ENCODE results near the gene PICALM.
"Not testable (repeated sequence)": the region's sequence is repeated elsewhere in the genome, so short reads cannot be mapped to it uniquely, and the experiment has no call there.

The PICALM gene

GRCh38 chr11:86115542-86116385, 46.9 kb upstream of the PICALM start:
- TF ChIP-seq CTCF (IDR thresholded peaks at IDR 0.05; ENCODE audit: low read depth, low read length), result no peak
- no peak for DNase-seq
- Histone ChIP-seq H3K4me3 (ENCODE audit: low read depth, low read length) (no peak overlapping the region), H3K9me3 (ENCODE audit: severe bottlenecking) (no peaks in the 10 kb centered on the region), H3K36me3 (no peaks in the 10 kb centered on the region), H3K27me3 (ENCODE audit: insufficient read depth, low read depth, severe bottlenecking) (no peaks in the 10 kb centered on the region), H3K27ac (peak overlapping the region; percentile 42)

- H3K27me3 ChIP-seq (ENCODE audit: insufficient read depth, low read depth, severe bottlenecking), result no peaks in the 10 kb centered on the region
- no peak overlapping the region for H3K4me3 ChIP-seq (ENCODE audit: low read depth, low read length)
- DNase-seq, result no peak
- peaks cover 2% of the 10 kb centered on the region for H3K9me3 ChIP-seq (ENCODE audit: severe bottlenecking)
- no peak for TF ChIP-seq CTCF (IDR thresholded peaks at IDR 0.05; ENCODE audit: low read depth, low read length)
- H3K36me3 ChIP-seq, result no peaks in the 10 kb centered on the region
- H3K27ac ChIP-seq, result peak overlapping the region; percentile 55
Measured at GRCh38 chr11:86108890-86109638, 40.2 kb upstream of the PICALM start.

DNA sequence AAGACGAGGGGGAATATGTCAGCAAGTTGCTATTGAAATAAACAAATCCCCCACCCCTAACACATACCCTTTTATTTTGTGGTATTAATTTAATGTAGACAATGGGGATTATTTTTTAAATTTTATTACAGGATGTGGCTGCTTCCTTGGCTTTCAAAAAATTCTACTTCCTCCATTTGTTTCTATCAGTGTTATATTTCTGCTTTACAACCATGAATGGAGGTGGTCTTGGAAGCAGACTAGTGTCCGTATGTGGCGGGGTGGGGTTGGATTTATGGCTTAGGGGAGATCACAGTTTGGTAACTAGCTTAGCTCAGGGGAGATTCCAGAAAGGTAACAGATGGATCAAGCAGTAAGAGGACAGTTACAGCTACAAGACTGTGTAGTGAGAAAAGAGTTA, 39.3 kb upstream of the PICALM start:
- Histone ChIP-seq H3K27me3 (ENCODE audit: insufficient read depth, low read depth, severe bottlenecking) (no peaks in the 10 kb centered on the region), H3K36me3 (no peaks in the 10 kb centered on the region), H3K9me3 (ENCODE audit: severe bottlenecking) (peaks cover 2% of the 10 kb centered on the region), H3K4me3 (ENCODE audit: low read depth, low read length) (no peak overlapping the region; the same call in 1 of the 2 replicates), H3K27ac (peak overlapping the region; percentile 55)
- DNase-seq, result peak; percentile 72
- TF ChIP-seq CTCF (IDR thresholded peaks at IDR 0.05; ENCODE audit: low read depth, low read length), result no peak

- H3K27ac ChIP-seq, result no peak overlapping the region
- no peak overlapping the region for H3K4me3 ChIP-seq (ENCODE audit: low read depth, low read length)
- no peaks in the 10 kb centered on the region for H3K27me3 ChIP-seq (ENCODE audit: insufficient read depth, low read depth, severe bottlenecking)
- no peaks in the 10 kb centered on the region for H3K36me3 ChIP-seq
- peaks cover 2% of the 10 kb centered on the region for H3K9me3 ChIP-seq (ENCODE audit: severe bottlenecking)
- no peak for TF ChIP-seq CTCF (IDR thresholded peaks at IDR 0.05; ENCODE audit: low read depth, low read length)
- no peak for DNase-seq
Measured at GRCh38 chr11:86106916-86107315, 38.0 kb upstream of the PICALM start.

- not testable (repeated sequence) for H3K9me3 ChIP-seq (ENCODE audit: severe bottlenecking); H3K27ac ChIP-seq; DNase-seq; H3K27me3 ChIP-seq (ENCODE audit: insufficient read depth, low read depth, severe bottlenecking); H3K4me3 ChIP-seq (ENCODE audit: low read depth, low read length); H3K36me3 ChIP-seq
Measured at GRCh38 chr11:86106031-86106430, 37.1 kb upstream of the PICALM start.

GRCh38 chr11:86105601-86106000, 36.7 kb upstream of the PICALM start:
- H3K27me3 ChIP-seq (ENCODE audit: insufficient read depth, low read depth, severe bottlenecking); H3K27ac ChIP-seq; H3K9me3 ChIP-seq (ENCODE audit: severe bottlenecking); DNase-seq; H3K4me3 ChIP-seq (ENCODE audit: low read depth, low read length); H3K36me3 ChIP-seq: not testable (repeated sequence)

Data from WERI-Rb-1 (cell line).